Measurements from ENCODE around the gene ROM1.
A peak's percentile ranks its signal among the peaks of the same experiment; 100 is the strongest.

The ROM1 gene

DNA sequence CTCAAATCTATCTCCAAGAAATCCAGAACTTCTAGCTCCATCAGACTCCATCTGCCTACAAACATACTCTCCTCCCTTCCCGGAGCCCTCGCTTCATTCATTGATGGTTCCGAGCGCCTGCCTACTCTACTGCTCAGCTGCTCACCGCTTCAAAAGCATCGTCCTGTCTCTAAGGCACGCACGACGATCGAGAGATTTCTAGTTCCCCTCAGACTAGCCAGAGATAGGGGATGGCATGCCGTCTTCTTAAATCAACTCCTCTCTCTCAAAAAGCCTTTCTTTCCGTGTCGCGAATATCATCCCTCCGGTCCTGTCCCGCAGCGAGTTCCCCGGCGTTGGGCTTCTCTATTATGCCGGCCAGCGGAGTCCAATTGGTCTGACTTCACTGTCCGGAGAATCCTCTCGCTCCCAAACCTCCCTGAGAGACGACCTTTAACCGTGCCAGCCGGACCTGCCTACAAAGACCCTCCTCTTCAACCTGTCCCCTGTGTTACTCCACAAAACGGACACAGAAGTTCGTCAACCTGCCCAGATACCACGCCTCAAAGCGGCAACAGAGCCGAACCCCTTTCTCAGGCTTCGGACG lies 40.0 kb upstream of the ROM1 start:
- H3K27me3 ChIP-seq, result no peaks in the 10 kb centered on the region
- peaks cover 41 to 54% (median 49%) of the 10 kb centered on the region in 11 experiments; a peak in 21 of 22 replicates for H4K20me1 ChIP-seq
- peaks cover 44 to 79% (median 58%) of the 10 kb centered on the region in 10 experiments for H3K4me1 ChIP-seq
- H3K4me3 ChIP-seq, result peak overlapping the region; percentile 82 to 100 (median 94)
- TF ChIP-seq Cebpa-rat (IDR thresholded peaks at IDR 0.05), result no peak
- H3K4me2 ChIP-seq, result peak overlapping the region; percentile 92 to 99 (median 96)
- H3K9me3 ChIP-seq (replicated peaks in 1 of 11), result no peaks in the 10 kb centered on the region
- H3K9ac ChIP-seq, result peak overlapping the region; percentile 92 to 98 (median 95)
- H3K27ac ChIP-seq, result peak overlapping the region; percentile 80 to 94 (median 90)
- H3K36me3 ChIP-seq, result peaks cover 69 to 82% (median 75%) of the 10 kb centered on the region in 11 experiments

GRCh38 chr11:62573592-62574362 lies 39.3 kb upstream of the ROM1 start, which contains the start of gene EEF1G:
Gene EEF1G (minus strand): TSS chr11:62573891. CDS start chr11:62573842, 49 bp downstream.
- peaks cover 69 to 82% (median 75%) of the 10 kb centered on the region in 11 experiments for H3K36me3 ChIP-seq
- H3K4me2 ChIP-seq, result peak within 1 kb of the TSS; percentile 92 to 99 (median 97)
- H3K4me1 ChIP-seq, result peaks cover 44 to 72% (median 58%) of the 10 kb centered on the region in 10 experiments
- H3K27ac ChIP-seq, result peak within 1 kb of the TSS; percentile 80 to 94 (median 90)
- no peaks in the 10 kb centered on the region for H3K27me3 ChIP-seq
- TF ChIP-seq Cebpa-rat (IDR thresholded peaks at IDR 0.05), result no peak
- H3K4me3 ChIP-seq, result peak within 1 kb of the TSS; percentile 82 to 100 (median 94)
- peaks cover 37 to 47% (median 42%) of the 10 kb centered on the region in 11 experiments; a peak in 21 of 22 replicates for H4K20me1 ChIP-seq
- peak within 1 kb of the TSS; percentile 92 to 98 (median 95) for H3K9ac ChIP-seq
- H3K9me3 ChIP-seq (replicated peaks in 1 of 11), result no peaks in the 10 kb centered on the region

- Histone ChIP-seq H3K4me1 (peaks cover 44 to 68% (median 56%) of the 10 kb centered on the region in 10 experiments), H4K20me1 (peaks cover 29 to 40% (median 35%) of the 10 kb centered on the region in 11 experiments; a peak in 21 of 22 replicates), H3K9ac (peak overlapping the region; percentile 80 to 97 (median 89)), H3K4me3 (peak overlapping the region; percentile 70 to 100 (median 92)), H3K9me3 (replicated peaks in 1 of 11) (no peaks in the 10 kb centered on the region), H3K27me3 (no peaks in the 10 kb centered on the region), H3K4me2 (peak overlapping the region; percentile 89 to 98 (median 95)), H3K27ac (peak overlapping the region; percentile 63 to 90 (median 85); a peak in 21 of 22 replicates), H3K36me3 (peaks cover 69 to 82% (median 75%) of the 10 kb centered on the region in 11 experiments)
- no peak for TF ChIP-seq Cebpa-rat (IDR thresholded peaks at IDR 0.05)
Observed at GRCh38 chr11:62574363-62575071, 38.5 kb upstream of the ROM1 start.

DNA sequence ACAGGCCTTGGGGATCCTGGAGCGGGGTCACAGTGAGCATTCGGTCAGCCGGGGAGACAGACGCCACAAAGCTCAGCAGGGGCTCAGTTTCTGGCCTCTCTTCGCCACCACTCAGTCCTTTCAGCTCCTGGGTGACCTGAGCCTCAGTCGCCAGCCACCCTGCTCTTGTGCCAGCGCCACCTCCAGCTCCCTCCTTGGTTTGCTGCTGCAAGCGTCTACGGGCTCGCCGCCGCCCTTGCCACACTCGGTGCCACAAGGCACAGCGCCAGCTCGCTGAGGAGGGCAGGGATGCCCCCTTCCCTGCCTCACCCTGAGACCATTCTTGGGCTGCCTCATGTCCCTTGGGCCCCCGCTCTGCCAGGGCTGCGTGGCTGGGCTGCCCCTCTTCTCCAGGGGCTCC lies 37.9 kb upstream of the ROM1 start:
- peaks cover 39 to 62% (median 51%) of the 10 kb centered on the region in 10 experiments for H3K4me1 ChIP-seq
- peak overlapping the region; percentile 80 to 97 (median 89) for H3K9ac ChIP-seq
- H4K20me1 ChIP-seq, result peaks cover 23 to 33% (median 28%) of the 10 kb centered on the region in 11 experiments; a peak in 21 of 22 replicates
- H3K27me3 ChIP-seq, result no peaks in the 10 kb centered on the region
- H3K4me3 ChIP-seq, result peak overlapping the region; percentile 70 to 100 (median 92)
- H3K9me3 ChIP-seq (replicated peaks in 1 of 11), result no peaks in the 10 kb centered on the region
- H3K36me3 ChIP-seq, result peaks cover 68 to 82% (median 75%) of the 10 kb centered on the region in 11 experiments
- peak overlapping the region; percentile 63 to 90 (median 85); a peak in 21 of 22 replicates for H3K27ac ChIP-seq
- H3K4me2 ChIP-seq, result peak overlapping the region; percentile 89 to 98 (median 95)
- TF ChIP-seq Cebpa-rat (IDR thresholded peaks at IDR 0.05), result no peak

GRCh38 chr11:62575837-62576236 lies 37.2 kb upstream of the ROM1 start:
- Histone ChIP-seq H4K20me1 (peaks cover 18 to 27% (median 21%) of the 10 kb centered on the region in 11 experiments; a peak in 21 of 22 replicates), H3K9me3 (replicated peaks in 1 of 11) (no peaks in the 10 kb centered on the region), H3K4me3 (peak overlapping the region in 4 of 10 experiments; percentile 70 to 94 (median 81); a peak in 5 of 20 replicates), H3K9ac (peak overlapping the region; percentile 80 to 97 (median 89); a peak in 20 of 22 replicates), H3K36me3 (peaks cover 66 to 82% (median 75%) of the 10 kb centered on the region in 11 experiments), H3K4me1 (peaks cover 32 to 55% (median 44%) of the 10 kb centered on the region in 10 experiments), H3K27me3 (no peaks in the 10 kb centered on the region), H3K4me2 (peak overlapping the region; percentile 89 to 98 (median 95)), H3K27ac (peak overlapping the region in 7 of 11 experiments; percentile 83 to 90 (median 86); a peak in 11 of 22 replicates)
- no peak for TF ChIP-seq Cebpa-rat (IDR thresholded peaks at IDR 0.05)

DNA sequence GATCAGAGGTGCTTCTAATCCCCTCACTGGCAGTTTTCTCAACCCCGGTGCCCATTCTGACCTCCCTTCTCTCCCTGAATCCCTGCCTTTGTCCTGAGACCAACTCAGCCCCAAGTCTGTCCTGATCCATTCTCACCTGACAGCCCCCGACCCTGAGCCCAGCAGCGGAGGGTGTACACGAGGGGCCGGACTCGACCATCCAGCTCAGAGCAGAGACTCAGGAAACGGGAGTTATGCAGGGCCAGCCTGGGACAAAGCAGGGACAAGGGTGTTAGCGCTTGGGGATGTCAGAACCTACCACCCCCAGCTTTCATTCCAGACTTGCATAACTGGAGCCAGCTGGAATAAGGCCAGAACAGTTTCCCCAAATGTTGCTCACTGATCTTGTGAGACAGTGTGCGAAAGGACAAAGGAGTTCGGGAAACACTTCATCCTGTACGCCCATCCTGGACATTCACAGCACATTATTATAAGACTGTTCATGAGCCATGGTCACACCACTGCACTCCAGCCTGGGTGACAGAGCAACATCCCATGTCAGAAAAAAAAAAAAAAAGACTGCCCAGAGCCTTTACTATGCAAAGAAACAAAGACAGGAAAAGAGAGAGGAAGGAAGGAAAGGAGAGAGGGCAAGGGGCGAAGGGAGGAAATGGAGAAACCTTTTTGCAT lies 35.9 kb upstream of the ROM1 start:
- peaks cover 19 to 41% (median 31%) of the 10 kb centered on the region in 10 experiments for H3K4me1 ChIP-seq
- H3K27me3 ChIP-seq, result no peaks in the 10 kb centered on the region
- peak overlapping the region; percentile 15 to 97 (median 84); a peak in 17 of 22 replicates for H3K9ac ChIP-seq
- peak overlapping the region in 5 of 11 experiments; percentile 0 to 39 (median 25); a peak in 7 of 22 replicates for H3K4me2 ChIP-seq
- peak overlapping the region in 5 of 11 experiments; percentile 16 to 86 (median 37); a peak in 6 of 22 replicates for H3K27ac ChIP-seq
- no peaks in the 10 kb centered on the region for H3K9me3 ChIP-seq (replicated peaks in 1 of 11)
- H3K36me3 ChIP-seq, result peaks cover 66 to 82% (median 75%) of the 10 kb centered on the region in 11 experiments
- TF ChIP-seq Cebpa-rat (IDR thresholded peaks at IDR 0.05), result no peak
- H3K4me3 ChIP-seq, result no peak overlapping the region
- peaks cover 5 to 13% (median 11%) of the 10 kb centered on the region in 11 experiments; a peak in 15 of 22 replicates for H4K20me1 ChIP-seq

- H3K27me3 ChIP-seq, result no peaks in the 10 kb centered on the region
- H3K9ac ChIP-seq, result peak overlapping the region in 1 of 11 experiments; percentile 34; a peak in 2 of 22 replicates
- peaks cover 13 to 35% (median 26%) of the 10 kb centered on the region in 10 experiments for H3K4me1 ChIP-seq
- no peak overlapping the region for H3K27ac ChIP-seq
- H3K4me3 ChIP-seq, result no peak overlapping the region
- H3K9me3 ChIP-seq (replicated peaks in 1 of 11), result no peaks in the 10 kb centered on the region
- peaks cover 71 to 85% (median 79%) of the 10 kb centered on the region in 11 experiments for H3K36me3 ChIP-seq
- peaks cover 0 to 6% (median 0%) of the 10 kb centered on the region in 11 experiments; a peak in 2 of 22 replicates for H4K20me1 ChIP-seq
- H3K4me2 ChIP-seq, result no peak overlapping the region
- no peak for TF ChIP-seq Cebpa-rat (IDR thresholded peaks at IDR 0.05)
Observed at GRCh38 chr11:62578541-62578940, 34.5 kb upstream of the ROM1 start.

DNA sequence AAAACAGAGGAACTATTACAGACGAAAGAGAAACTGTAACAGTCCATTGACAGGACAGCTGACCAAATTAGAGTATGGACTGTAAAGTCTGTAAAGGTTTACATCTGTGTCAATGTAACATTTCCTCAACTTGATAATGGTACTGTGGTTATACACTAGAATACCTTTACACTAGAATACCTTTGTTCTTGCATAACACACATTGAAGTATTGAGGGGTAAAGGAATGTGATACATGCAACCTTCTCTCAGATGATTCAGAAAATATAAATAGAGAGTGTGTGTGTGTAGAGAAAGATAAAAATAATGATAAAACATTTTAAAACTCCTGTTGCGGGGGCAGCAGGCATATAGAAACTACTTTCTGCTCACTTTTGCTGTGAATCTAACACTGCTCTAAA lies 33.8 kb upstream of the ROM1 start:
- Histone ChIP-seq H3K9me3 (replicated peaks in 1 of 11) (no peaks in the 10 kb centered on the region), H3K27ac (no peak overlapping the region), H3K36me3 (peaks cover 76 to 92% (median 85%) of the 10 kb centered on the region in 11 experiments), H3K4me1 (peaks cover 13 to 35% (median 26%) of the 10 kb centered on the region in 10 experiments), H4K20me1 (peaks cover 0 to 6% (median 0%) of the 10 kb centered on the region in 11 experiments; a peak in 2 of 22 replicates), H3K9ac (no peak overlapping the region; a peak in 1 of 22 replicates), H3K27me3 (no peaks in the 10 kb centered on the region), H3K4me3 (no peak overlapping the region), H3K4me2 (no peak overlapping the region)
- no peak for TF ChIP-seq Cebpa-rat (IDR thresholded peaks at IDR 0.05)

Measured in BLaER1 treated with 17β-estradiol and CSF1 and Interleukin-3, amounts not matched to agents 10 nM and 100 nM (cell line).